ENCODE data around the gene TMEM248.

DNA sequence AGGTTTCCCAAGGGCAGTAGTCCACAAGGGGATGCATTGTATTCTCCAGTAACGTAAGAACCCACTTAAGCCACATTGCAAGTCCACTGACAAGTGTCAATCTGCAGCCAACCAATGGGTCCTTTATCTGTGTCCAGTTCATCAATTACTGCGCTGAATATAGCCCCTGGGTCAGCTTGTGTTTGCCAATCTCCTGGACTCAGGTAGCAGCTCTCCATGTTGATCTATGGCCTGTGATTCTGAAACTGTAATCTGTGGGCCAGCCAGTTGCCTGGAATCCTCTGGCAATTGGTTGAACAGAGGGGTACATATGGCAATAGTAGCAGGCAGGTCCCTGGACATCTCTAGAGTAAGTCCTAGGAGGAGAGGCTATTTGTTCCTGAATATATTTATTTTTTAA, 8.8 kb upstream of the TMEM248 start:
- no peak for TF ChIP-seq POLR2A (IDR thresholded peaks at IDR 0.05; ENCODE audit: low read length)
- no peak for TF ChIP-seq GATA1 (IDR thresholded peaks at IDR 0.05; ENCODE audit: low read depth, low read length)
